A549 treated with AZD9567 at 1 μM for 4 hours (cell line): ENCODE results near the gene LDLRAD3. TPM values are rescaled to one million over a fixed set of nuclear protein-coding genes. Genes with fewer than 3 reads are reported as not detected.

Experiments
- total RNA-seq: library from RNA; stranded (reverse); fragments of 200-300 nt; extraction: Qiagen RNA extraction; gene quantifications from 5 replicates; pipeline ENCODE4 v1.2.3, GENCODE V29; 2022; ENCODE audit not compliant: insufficient read depth

Gene LDLRAD3
- 25.0 to 39.0 TPM (median 27.1 TPM) in 5 replicates for total RNA-seq

DNA sequence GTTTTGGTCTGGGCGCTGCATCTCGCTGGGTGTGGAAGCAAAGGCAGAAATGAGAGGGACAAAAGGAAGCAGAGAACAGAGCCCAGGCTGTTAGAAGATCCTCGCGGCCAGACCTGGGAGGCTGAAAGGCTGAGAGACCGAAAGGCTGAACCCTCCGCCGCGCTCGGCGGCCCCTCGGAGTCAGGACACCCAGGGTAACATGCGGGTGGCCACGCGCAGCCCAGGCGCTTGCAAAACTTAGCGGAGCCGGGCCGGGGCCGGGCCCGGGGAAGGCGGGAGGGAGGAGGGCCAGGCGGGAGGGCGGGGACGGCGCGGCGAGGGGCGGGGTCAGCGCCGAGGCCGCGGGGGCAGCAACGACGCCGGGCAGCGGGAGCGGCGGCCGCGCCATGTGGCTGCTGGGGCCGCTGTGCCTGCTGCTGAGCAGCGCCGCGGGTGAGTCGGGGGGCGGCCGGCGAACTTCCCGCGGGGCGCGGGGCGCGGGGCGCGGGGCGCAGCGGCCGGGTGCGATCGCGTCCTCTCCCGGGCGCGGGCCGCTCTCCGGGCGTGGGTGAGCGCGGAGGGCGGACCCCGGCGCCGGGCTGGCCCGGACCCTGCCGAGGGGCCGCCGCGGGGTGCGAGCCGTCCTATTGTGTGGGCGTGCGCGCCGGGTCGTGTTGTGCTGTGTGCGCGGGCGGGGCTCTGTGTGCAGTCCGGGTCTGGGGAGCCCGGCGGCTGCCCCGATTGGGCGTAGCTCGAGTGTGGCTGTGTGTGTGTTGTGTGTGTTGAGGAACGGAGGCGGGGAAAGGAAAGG lies at the start of gene LDLRAD3:
Gene LDLRAD3, plus strand, starts transcription at position 350 of the 790 bp plus-strand sequence. Its CDS starts 37 bp downstream, at position 387.

